GM12878 (cell line): ENCODE results near the gene NCKIPSD.

ENCODE experiments used
- ASH2L ChIP-seq: fragments of 300-600, 200-600 bp; sonication (generic); IDR thresholded peaks from 2 replicates; pipeline ENCODE4 v1.6.1; 2017; ENCODE audit warnings: low read depth, mild to moderate bottlenecking, borderline replicate concordance
- BACH1 ChIP-seq: fragments of 450-650 bp; IDR thresholded peaks from 2 replicates; pipeline ENCODE4 v1.6.1; 2017; ENCODE audit warnings: mild to moderate bottlenecking, borderline replicate concordance
- CBX5 ChIP-seq: sonication (generic); IDR thresholded peaks from 2 replicates; pipeline ENCODE4 v1.6.1; 2016; ENCODE audit warnings: low read depth, moderate library complexity, mild to moderate bottlenecking, inconsistent platforms
- CEBPB ChIP-seq, 2 experiments: fragments of 150-350 bp in 1 of 2; IDR thresholded peaks; 2 replicates each; pipeline ENCODE4 v1.6.1; 2012 to 2014; ENCODE audit warnings: low read depth in 2 of 2, low read length in 2 of 2, borderline replicate concordance in 1 of 2, inconsistent platforms in 1 of 2
- MTA2 ChIP-seq: fragments of 450-650 bp; IDR thresholded peaks from 2 replicates; pipeline ENCODE4 v1.6.1; 2016; ENCODE audit warnings: low read depth, mild to moderate bottlenecking, moderate library complexity
- NRF1 ChIP-seq: conservative IDR thresholded peaks from 2 replicates; pipeline ENCODE4 v1.6.1; 2011; ENCODE audit warnings: mild to moderate bottlenecking, low read depth, low read length, improper control_type of control experiment
- POLR2A ChIP-seq: IDR thresholded peaks from 2 replicates; pipeline ENCODE4 v1.6.1; 2011; ENCODE audit warnings: low read depth, mild to moderate bottlenecking, low read length
- POLR2AphosphoS2 ChIP-seq: IDR thresholded peaks from 2 replicates; pipeline ENCODE4 v1.6.1; 2011; ENCODE audit warnings: low read depth, mild to moderate bottlenecking, low read length, improper control_type of control experiment, moderate library complexity
- RAD21 ChIP-seq: IDR thresholded peaks from 2 replicates; pipeline ENCODE4 v1.6.1; 2011; ENCODE audit warnings: mild to moderate bottlenecking, low read depth, low read length, moderate library complexity; ENCODE audit not compliant: insufficient read depth
- RUNX3 ChIP-seq: IDR thresholded peaks from 2 replicates; pipeline ENCODE4 v1.6.1; 2012; ENCODE audit warnings: low read length, inconsistent platforms
- TF ChIP-seq, protein P1 (sequence below), 3 experiments: IDR thresholded peaks in 2 of 3; conservative IDR thresholded peaks in 1 of 3; 2 replicates each; pipeline ENCODE4 v1.5.1; 2011; ENCODE audit warnings: low read depth in 3 of 3, low read length in 3 of 3, mild to moderate bottlenecking in 3 of 3, control low read depth in 2 of 3, moderate library complexity in 2 of 3, inconsistent platforms in 1 of 3, mixed read lengths in 1 of 3; ENCODE audit not compliant: control insufficient read depth in 2 of 3, insufficient read depth in 1 of 3; ENCODE audit errors: extremely low read depth in 1 of 3
- TF ChIP-seq, protein P2 (sequence below): fragments of 450-650 bp; IDR thresholded peaks from 2 replicates; pipeline ENCODE4 v1.6.1; 2016; ENCODE audit warnings: mild to moderate bottlenecking, moderate library complexity, borderline replicate concordance

DNA sequence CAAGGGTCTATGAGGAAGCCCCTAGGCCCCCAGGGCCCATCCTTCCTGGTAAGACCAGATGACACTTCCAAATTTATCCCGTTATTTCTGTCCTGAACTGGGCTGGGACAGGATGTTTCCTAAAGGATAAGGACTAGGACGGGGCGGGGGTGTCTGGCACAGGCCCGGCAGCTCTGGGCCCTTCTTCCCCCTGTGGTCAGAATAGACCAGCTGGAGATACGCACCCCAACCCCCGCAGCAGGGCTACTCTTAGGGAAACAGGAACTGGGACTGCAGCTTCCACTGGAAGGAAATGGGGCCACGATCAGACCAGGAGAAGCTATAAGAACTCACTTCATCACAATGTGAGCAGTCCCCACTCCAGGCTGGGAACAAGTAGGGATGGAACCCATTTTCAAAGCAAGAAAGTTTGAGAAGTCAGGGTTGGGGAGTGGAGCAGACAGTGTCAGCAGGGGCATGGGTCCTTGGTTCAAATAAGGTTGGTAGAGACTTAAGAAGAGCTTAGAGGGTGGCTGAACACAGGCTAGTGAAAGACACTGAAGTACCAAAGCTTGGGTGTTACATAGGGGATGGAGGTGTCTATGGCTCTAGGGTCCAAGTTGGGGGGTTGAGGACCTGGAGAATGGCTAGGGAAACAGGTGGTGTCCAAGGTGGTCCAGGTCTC is 1.1 kb downstream of the NCKIPSD start:
- TF ChIP-seq RUNX3 (peak; percentile 58), CEBPB (IDR thresholded peaks at IDR 0.05; ENCODE audit: borderline replicate concordance in 1 of 2, low read depth in 2 of 2, low read length in 2 of 2) (no peak), NRF1 (no peak), BACH1 (no peak), CBX5 (no peak), MTA2 (0 out of 2 replicates have a peak, but pooled peaks have one; percentile 11), POLR2A (no peak), ASH2L (no peak), POLR2AphosphoS2 (no peak), RAD21 (no peak)
- TF ChIP-seq, protein P1, sequence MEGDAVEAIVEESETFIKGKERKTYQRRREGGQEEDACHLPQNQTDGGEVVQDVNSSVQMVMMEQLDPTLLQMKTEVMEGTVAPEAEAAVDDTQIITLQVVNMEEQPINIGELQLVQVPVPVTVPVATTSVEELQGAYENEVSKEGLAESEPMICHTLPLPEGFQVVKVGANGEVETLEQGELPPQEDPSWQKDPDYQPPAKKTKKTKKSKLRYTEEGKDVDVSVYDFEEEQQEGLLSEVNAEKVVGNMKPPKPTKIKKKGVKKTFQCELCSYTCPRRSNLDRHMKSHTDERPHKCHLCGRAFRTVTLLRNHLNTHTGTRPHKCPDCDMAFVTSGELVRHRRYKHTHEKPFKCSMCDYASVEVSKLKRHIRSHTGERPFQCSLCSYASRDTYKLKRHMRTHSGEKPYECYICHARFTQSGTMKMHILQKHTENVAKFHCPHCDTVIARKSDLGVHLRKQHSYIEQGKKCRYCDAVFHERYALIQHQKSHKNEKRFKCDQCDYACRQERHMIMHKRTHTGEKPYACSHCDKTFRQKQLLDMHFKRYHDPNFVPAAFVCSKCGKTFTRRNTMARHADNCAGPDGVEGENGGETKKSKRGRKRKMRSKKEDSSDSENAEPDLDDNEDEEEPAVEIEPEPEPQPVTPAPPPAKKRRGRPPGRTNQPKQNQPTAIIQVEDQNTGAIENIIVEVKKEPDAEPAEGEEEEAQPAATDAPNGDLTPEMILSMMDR (IDR thresholded peaks at IDR 0.05 in 2 of 3, conservative IDR thresholded peaks at IDR 0.05 in 1 of 3; ENCODE audit: control insufficient read depth in 2 of 3, extremely low read depth in 1 of 3, insufficient read depth in 1 of 3, low read depth in 3 of 3, low read length in 3 of 3) = no peak
- TF ChIP-seq, protein P2, sequence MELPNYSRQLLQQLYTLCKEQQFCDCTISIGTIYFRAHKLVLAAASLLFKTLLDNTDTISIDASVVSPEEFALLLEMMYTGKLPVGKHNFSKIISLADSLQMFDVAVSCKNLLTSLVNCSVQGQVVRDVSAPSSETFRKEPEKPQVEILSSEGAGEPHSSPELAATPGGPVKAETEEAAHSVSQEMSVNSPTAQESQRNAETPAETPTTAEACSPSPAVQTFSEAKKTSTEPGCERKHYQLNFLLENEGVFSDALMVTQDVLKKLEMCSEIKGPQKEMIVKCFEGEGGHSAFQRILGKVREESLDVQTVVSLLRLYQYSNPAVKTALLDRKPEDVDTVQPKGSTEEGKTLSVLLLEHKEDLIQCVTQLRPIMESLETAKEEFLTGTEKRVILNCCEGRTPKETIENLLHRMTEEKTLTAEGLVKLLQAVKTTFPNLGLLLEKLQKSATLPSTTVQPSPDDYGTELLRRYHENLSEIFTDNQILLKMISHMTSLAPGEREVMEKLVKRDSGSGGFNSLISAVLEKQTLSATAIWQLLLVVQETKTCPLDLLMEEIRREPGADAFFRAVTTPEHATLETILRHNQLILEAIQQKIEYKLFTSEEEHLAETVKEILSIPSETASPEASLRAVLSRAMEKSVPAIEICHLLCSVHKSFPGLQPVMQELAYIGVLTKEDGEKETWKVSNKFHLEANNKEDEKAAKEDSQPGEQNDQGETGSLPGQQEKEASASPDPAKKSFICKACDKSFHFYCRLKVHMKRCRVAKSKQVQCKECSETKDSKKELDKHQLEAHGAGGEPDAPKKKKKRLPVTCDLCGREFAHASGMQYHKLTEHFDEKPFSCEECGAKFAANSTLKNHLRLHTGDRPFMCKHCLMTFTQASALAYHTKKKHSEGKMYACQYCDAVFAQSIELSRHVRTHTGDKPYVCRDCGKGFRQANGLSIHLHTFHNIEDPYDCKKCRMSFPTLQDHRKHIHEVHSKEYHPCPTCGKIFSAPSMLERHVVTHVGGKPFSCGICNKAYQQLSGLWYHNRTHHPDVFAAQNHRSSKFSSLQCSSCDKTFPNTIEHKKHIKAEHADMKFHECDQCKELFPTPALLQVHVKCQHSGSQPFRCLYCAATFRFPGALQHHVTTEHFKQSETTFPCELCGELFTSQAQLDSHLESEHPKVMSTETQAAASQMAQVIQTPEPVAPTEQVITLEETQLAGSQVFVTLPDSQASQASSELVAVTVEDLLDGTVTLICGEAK = no peak
